NCI-H524 (cell line): Measurements from ENCODE around the gene DLGAP1.
"Not testable (repeated sequence)": the region's sequence is repeated elsewhere in the genome, so short reads cannot be mapped to it uniquely, and the experiment has no call there.

Experiments
- DNase-seq, 2 experiments: peaks; one replicate each; lab custom pipeline; 2025; lab: John Stamatoyannopoulos, UW

Gene DLGAP1

GRCh38 chr18:4287340-4287739 lies 167.8 kb downstream of the DLGAP1 start:
- not testable (repeated sequence) for DNase-seq

- DNase-seq, result no peak
Observed at GRCh38 chr18:4286256-4286655, 168.9 kb downstream of the DLGAP1 start.

- no peak for DNase-seq
Observed at GRCh38 chr18:4285525-4285924, 169.6 kb downstream of the DLGAP1 start.

- DNase-seq, result no peak
Observed at GRCh38 chr18:4284528-4284927, 170.6 kb downstream of the DLGAP1 start.

GRCh38 chr18:4283746-4284291 lies 171.3 kb downstream of the DLGAP1 start:
- peak in 1 of 2 experiments; percentile 16 for DNase-seq

- DNase-seq, result no peak
Observed at GRCh38 chr18:4282954-4283353, 172.2 kb downstream of the DLGAP1 start.

GRCh38 chr18:4276953-4277585 lies 178.0 kb downstream of the DLGAP1 start:
- no peak for DNase-seq

GRCh38 chr18:4271952-4272351 lies 183.2 kb downstream of the DLGAP1 start:
- no peak for DNase-seq

- DNase-seq, result no peak
Observed at GRCh38 chr18:4270988-4271387, 184.1 kb downstream of the DLGAP1 start.

GRCh38 chr18:4270016-4270415 lies 185.1 kb downstream of the DLGAP1 start:
- no peak for DNase-seq

- no peak for DNase-seq
Observed at GRCh38 chr18:4267641-4268040, 187.5 kb downstream of the DLGAP1 start.

- no peak for DNase-seq
Observed at GRCh38 chr18:4264347-4264791, 190.7 kb downstream of the DLGAP1 start.

- DNase-seq, result no peak
Observed at GRCh38 chr18:4260107-4260506, 195.0 kb downstream of the DLGAP1 start.

GRCh38 chr18:4256766-4257417 lies 198.2 kb downstream of the DLGAP1 start:
- no peak for DNase-seq

GRCh38 chr18:4254840-4255239 lies 200.3 kb downstream of the DLGAP1 start:
- DNase-seq, result no peak

- no peak for DNase-seq
Observed at GRCh38 chr18:4252829-4253228, 202.3 kb downstream of the DLGAP1 start.

- no peak for DNase-seq
Observed at GRCh38 chr18:4251873-4252272, 203.2 kb downstream of the DLGAP1 start.

- peak in 1 of 2 experiments; percentile 39 for DNase-seq
Observed at GRCh38 chr18:4251206-4251605, 203.9 kb downstream of the DLGAP1 start.

GRCh38 chr18:4250141-4250540 lies 205.0 kb downstream of the DLGAP1 start:
- DNase-seq, result peak in 1 of 2 experiments; percentile 10

GRCh38 chr18:4248686-4249085 lies 206.4 kb downstream of the DLGAP1 start:
- no peak for DNase-seq

GRCh38 chr18:4246374-4246773 lies 208.7 kb downstream of the DLGAP1 start:
- DNase-seq, result no peak

- DNase-seq, result no peak
Observed at GRCh38 chr18:4245456-4245855, 209.7 kb downstream of the DLGAP1 start.

GRCh38 chr18:4242431-4243161 lies 212.5 kb downstream of the DLGAP1 start:
- no peak for DNase-seq
